Stimulated activated CD4-positive, alpha-beta T cell treated with anti-CD3 and anti-CD28 coated beads, Interleukin-1b, Interleukin-23, amount 100 ng/mL, for 4 hours (primary cell): ENCODE data around the gene BARHL2.

Experiments
- DNase-seq, 2 donors: peaks; one replicate each; pipeline ENCODE4 v3.0.0-alpha.2; 2020; ENCODE audit warnings: low read depth in 2 of 2

Gene BARHL2

DNA sequence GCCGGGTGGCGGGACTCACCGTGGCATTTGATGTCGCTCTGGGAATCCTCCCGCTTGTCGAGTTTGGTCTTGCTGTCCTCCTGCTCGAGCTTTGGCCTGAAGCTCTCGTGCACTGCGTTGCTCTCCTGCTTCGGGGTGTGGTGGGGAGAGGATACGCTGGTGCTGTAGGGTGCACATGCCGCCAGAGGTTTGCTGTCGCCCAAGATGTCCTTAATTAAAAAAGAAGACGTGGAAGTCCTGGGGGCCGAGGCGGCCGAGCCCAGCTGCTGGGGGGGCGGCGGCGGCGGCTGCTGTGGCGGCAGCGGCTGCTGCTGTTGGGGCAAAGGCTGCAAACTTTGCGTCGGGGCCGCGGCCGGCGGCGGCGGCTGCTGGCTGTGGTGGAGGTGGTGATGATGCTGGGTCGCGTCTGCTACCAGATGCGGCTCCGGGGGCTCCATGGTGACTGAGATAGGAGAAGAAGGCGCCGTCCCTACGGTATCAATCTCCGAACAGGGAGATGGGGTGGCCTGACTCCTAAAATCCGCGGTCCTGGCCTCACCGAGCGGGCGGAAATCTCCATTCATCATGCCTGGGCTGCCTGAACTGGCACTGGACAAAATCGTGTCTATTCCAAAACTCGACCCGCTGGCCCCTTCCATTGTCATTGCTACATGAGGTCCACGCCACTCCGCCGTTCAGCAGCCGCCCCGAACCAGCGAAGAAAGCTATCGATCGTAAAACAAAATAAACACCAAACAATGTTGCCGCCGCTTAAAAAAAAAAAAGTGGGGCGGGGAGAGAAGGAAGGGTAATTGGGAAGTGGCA is at the start of gene BARHL2:
TSS of gene BARHL2 (minus strand) at position 751 of the 804 bp plus-strand sequence. CDS start at position 644, 107 bp downstream.
- DNase-seq, result no peak

DNA sequence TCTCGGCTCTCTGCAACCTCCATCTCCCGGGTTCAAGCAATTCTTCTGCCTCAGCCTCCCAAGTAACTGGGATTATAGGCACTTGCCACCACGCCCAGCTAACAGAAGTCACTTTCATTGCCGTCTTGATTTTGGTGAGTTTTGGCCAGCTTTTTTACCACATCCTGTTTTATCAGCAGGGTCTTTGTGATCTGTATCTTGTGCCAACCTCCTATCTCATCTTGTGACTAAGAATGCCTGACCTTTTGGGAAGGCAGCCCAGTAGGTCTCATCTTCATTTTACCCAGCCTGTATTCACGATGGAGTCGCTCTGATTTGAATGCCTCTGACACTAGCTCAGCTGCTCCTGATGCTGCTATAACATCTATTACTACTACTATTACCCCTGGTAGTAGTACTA is 46.8 kb upstream of the BARHL2 start:
- DNase-seq, result no peak

GRCh38 chr1:90763506-90763905 is 46.4 kb upstream of the BARHL2 start:
- DNase-seq, result no peak

DNA sequence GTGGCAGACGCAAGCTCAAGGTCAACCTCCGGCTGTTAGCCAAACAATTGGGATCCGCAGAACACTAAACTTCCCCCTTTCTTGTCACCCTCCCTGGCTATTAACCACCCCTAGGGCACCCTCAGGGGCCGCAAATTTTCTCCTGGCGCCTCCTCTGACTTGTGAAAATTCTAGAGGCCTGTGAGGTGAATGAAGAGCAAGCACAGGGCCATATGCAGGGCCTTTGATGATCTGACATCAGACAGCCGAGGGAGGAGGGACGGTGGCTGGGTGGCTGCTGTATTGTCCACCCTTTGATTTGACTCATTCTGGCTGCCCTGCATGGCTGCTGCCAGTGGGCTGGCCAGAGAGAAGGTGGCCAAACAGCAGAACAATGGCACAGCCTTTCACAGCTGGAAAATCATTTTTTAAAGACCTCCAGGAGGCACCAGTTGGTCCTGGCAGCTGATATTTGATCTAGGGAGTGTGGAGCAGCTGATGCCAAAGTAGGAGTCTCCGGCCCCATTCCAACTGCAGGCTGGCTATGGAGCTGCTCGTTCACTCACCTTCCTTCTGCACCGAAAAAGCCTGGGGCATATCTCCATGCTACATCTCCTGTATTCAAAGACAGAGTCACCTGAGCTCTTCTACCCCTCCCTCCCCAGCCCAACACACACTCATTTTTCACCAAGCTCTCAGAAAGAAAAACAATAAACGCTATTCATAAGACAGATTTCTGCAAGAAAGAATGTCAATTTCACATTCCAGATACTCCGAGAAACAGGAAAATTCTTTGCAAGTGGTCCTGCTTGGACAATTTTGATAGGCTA is 44.9 kb upstream of the BARHL2 start:
- no peak for DNase-seq

DNA sequence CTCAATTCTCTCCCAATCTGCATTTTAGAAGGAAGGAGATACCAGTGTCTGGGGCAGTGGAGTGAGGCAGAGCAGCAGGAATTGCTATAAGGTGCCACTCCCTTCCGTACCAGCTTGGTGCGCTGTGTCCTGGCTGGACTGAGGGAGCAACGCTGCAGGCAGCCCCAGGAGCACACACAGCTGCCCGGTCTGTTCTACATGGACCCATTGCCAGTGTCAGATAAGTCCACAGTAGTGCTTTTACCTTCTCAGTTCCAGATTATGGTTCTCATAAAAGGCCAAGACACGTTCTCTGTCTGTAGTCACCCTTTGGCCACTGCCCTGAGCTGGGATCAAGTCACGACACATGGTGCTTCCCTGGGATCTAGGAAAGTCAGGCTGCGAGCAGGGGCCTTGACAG is 44.1 kb upstream of the BARHL2 start:
- no peak for DNase-seq

DNA sequence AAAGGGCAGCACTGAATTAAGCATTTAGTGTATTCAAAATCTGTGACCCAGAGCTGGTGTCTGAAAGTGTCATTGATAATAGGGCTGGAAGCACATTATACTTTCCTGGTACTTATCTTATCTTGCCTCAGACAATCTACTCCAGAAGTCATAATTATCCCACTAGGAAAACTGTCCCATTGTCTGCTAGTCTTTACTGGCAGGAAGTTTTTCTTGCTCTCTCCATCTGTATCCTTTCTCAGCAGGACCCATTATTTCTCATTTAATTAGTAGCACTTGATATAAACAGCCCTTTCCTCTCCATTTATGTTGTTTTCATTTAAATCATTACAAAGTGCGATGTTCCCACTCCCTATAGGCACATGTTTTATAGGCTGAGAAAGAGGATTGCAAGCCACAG is 36.5 kb upstream of the BARHL2 start:
- no peak for DNase-seq

DNA sequence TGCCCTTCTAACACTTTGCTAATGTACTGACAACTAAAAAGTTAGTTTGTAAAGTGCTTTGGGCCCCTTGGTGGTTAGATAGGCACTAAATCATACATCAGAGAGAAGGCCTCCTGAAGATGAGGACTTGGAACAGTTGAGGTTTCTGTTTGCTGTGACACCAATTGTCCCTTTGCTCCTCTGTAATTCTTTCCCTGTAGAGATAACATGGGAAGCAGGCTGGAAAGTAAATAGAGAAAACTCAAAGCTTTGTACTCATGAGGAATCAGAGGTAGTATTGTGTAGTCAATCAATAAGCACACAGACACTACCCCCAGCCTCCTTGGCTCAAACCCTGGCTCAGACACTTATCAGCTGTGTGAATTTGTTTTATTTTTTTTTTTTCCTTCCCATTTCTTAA is 31.6 kb upstream of the BARHL2 start:
- no peak for DNase-seq

- DNase-seq, result no peak
Measured at GRCh38 chr1:90746857-90747256, 29.8 kb upstream of the BARHL2 start.

- DNase-seq, result no peak
Measured at GRCh38 chr1:90745972-90746371, 28.9 kb upstream of the BARHL2 start.

DNA sequence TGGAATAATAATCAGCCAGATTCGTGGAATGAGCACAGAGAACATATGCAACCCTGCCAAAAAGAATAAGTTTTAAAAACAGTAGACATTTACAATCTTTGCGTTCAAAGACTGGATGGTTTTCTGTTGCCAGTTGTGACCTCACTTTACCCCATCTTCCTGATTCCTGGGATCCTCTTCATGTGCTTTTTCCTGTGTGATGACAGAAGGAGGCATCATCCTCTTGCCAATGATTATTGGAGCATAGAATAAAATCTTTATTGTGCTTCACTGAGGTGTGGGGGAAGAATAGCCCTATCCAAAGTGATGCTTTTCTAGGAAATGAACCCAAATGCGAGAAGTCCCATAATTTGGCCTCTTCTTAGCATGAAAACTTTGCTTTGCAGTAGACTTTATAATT is 15.0 kb upstream of the BARHL2 start:
- no peak for DNase-seq

GRCh38 chr1:90731382-90732050 is 14.4 kb upstream of the BARHL2 start:
- DNase-seq, result no peak

DNA sequence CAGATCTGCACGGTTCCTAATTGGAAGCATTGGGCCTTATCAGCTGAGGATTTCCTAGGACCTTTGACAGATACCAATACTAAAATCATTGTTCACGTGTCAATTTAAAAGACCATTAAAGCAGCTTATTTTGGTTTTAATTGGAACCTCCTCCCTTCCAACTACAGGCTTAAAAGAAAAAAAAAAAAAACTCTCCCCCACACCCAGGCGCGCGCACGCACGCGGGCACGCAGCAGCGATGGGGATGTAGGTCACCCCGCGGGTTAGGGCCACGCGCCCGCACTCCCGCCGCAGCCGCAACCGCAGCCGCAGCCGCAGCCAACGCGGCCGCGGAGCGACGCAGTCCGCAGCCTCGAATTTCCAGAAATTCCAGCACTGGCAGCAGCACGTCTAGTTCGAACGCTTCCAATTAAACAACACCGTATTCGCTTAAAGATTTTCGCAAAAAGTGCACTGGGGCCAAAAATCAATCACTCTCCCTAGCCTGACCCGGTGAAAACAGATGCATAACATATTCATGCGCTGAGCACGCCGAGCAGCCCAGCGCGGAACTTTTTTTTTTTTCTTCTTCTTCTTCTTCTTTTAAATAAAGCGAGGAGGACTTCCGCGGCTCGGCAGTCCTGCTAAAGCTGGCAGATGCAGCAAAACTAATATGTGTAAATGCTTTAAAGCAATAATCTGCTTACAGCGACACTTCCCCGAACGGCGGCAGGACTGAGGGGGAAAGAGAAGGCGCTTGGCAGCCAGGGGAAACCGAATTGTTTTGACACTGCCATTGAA is 13.3 kb upstream of the BARHL2 start:
- DNase-seq, result no peak

GRCh38 chr1:90729504-90730242 is 12.6 kb upstream of the BARHL2 start:
- DNase-seq, result no peak

DNA sequence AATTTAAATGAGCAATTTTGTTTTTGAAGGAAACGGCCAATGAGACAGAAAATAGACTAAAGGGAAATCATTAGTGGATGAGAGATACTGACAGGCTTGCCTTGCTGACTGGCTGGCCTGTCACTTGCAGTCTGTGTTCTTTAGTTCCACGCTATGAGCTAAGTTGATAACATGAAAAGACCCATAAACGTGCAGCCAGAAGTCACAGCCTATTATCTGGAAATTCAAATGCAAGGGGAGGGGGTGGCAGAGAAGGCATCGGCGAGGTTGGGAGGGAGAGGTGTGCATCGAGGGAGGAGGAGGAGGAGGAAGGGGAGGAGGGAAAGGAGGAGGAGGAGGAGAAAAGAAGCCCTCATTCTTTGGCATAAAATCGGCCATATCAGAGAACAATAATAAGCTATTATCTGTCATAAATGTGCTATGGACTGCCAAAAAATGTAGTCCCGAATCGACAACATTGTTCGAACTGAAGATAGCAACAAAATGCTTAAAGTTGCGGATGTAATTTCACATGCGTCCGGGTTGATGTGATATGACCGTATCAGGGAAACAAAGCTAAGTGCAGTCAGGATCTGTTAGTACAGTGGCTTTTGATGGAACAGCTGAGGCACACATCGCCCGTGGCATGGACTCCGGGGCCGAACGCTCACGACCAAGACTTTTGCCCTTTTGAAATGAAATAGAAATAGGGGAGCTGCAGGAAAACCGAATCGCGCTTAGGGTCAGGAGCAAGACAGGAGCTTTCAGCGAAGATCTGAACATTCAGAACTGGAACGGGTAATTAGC is 11.6 kb upstream of the BARHL2 start:
- DNase-seq, result no peak

DNA sequence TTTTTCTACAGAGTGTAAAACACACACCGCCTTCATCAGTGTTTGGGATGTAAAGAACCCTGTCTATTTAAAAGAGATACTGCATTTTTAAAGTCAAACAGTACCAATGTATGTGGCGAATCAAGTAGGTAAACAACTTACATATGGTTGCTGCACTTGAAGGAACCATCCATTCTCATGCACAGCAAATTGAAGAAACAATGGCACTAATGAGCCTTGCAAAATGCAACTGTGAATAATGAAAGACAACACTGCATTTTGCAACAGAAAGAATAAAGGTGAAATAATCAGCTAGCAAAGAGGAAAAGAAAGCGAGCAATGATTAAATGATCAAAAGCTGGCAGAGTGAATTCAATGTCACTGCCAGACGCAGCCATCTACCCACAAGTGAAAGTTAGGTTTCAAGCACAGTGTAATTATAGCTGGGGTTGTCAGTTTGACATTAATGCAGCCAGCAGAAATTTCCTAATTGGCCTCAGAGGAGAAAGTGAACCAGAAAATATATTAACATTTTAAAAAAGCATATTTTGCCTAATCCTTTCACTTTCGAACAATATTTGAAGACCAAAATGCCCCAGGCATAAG is 10.9 kb upstream of the BARHL2 start:
- no peak for DNase-seq

GRCh38 chr1:90726986-90727480 is 9.9 kb upstream of the BARHL2 start:
- DNase-seq, result no peak

- no peak for DNase-seq
Measured at GRCh38 chr1:90726425-90726985, 9.4 kb upstream of the BARHL2 start.

- no peak for DNase-seq
Measured at GRCh38 chr1:90725657-90726424, 8.7 kb upstream of the BARHL2 start.
